GM23338 (cell line): ENCODE measurements around the gene MPP2. TPM values are rescaled to one million over a fixed set of nuclear protein-coding genes. Genes with fewer than 3 reads are reported as not detected.

Experiments
- ATAC-seq: fragments of 200-7000 bp; cut with Tn5 transposase; 3 replicates; pipeline ENCODE4 v1.9.1; 2020
- DNase-seq: peaks from one replicate; pipeline ENCODE4 v3.0.0-alpha.2; 2015; ENCODE audit warnings: low spot score
- H2AFZ ChIP-seq: fragments of 200-600 bp; sonication (generic); 2 replicates; pipeline ENCODE4 v1.8.0; 2016; ENCODE audit warnings: antibody characterized with exemption, mild to moderate bottlenecking, moderate library complexity
- H3F3A ChIP-seq: fragments of 200-600 bp; sonication (generic); replicated peaks from 2 replicates; pipeline ENCODE4 v1.8.0; 2017; ENCODE audit warnings: antibody characterized with exemption, mixed run types, low read depth
- H3K27ac ChIP-seq: fragments of 200-600 bp; sonication (generic); 2 replicates; pipeline ENCODE4 v1.6.1; 2016; ENCODE audit warnings: low read depth
- H3K27me3 ChIP-seq: fragments of 200-600 bp; sonication (generic); 2 replicates; pipeline ENCODE4 v1.8.0; 2016; ENCODE audit warnings: mild to moderate bottlenecking, mixed run types, moderate library complexity; ENCODE audit not compliant: insufficient read depth
- H3K36me3 ChIP-seq: fragments of 200-600 bp; sonication (generic); 2 replicates; pipeline ENCODE4 v1.8.0; 2016; ENCODE audit warnings: mild to moderate bottlenecking; ENCODE audit not compliant: insufficient read depth
- H3K4me1 ChIP-seq: fragments of 200-600 bp; sonication (generic); 2 replicates; pipeline ENCODE4 v1.8.0; 2016; ENCODE audit warnings: mild to moderate bottlenecking, moderate library complexity; ENCODE audit not compliant: insufficient read depth
- H3K4me2 ChIP-seq: fragments of 200-600 bp; sonication (generic); 2 replicates; pipeline ENCODE4 v1.7.1; 2017; ENCODE audit warnings: mixed run types
- H3K4me3 ChIP-seq: fragments of 200-600 bp; sonication (generic); 2 replicates; pipeline ENCODE4 v1.6.1; 2016; ENCODE audit warnings: mixed run types
- H3K79me2 ChIP-seq: fragments of 200-600 bp; sonication (generic); replicated peaks from 2 replicates; pipeline ENCODE4 v1.8.0; 2017; ENCODE audit warnings: mild to moderate bottlenecking; ENCODE audit not compliant: insufficient read depth
- H3K9me2 ChIP-seq: fragments of 200-600 bp; sonication (generic); 2 replicates; pipeline ENCODE4 v1.8.0; 2017; ENCODE audit not compliant: insufficient read depth
- H4K20me1 ChIP-seq: fragments of 200-600 bp; sonication (generic); replicated peaks from 2 replicates; pipeline ENCODE4 v1.8.0; 2017; ENCODE audit warnings: mild to moderate bottlenecking; ENCODE audit not compliant: insufficient read depth
- H3K27ac Mint-ChIP-seq: 2 replicates; pipeline ENCODE4 v1.8.0; 2020; ENCODE audit warnings: inconsistent platforms, mild to moderate bottlenecking, moderate library complexity, mixed read lengths
- H3K27me3 Mint-ChIP-seq: 3 replicates; pipeline ENCODE4 v1.8.0; 2022; ENCODE audit warnings: low read depth, mild to moderate bottlenecking, moderate library complexity, mixed read lengths, inconsistent platforms; ENCODE audit not compliant: insufficient read depth, poor library complexity
- H3K36me3 Mint-ChIP-seq: 3 replicates; pipeline ENCODE4 v1.8.0; 2021; ENCODE audit warnings: low read depth, mild to moderate bottlenecking, inconsistent platforms, moderate library complexity, mixed read lengths
- H3K4me1 Mint-ChIP-seq: 3 replicates; pipeline ENCODE4 v1.8.0; 2020; ENCODE audit warnings: mild to moderate bottlenecking, inconsistent platforms, mixed read lengths
- H3K4me3 Mint-ChIP-seq: 3 replicates; pipeline ENCODE4 v1.8.0; 2021; ENCODE audit warnings: moderate library complexity, mild to moderate bottlenecking, inconsistent platforms, mixed read lengths
- H3K9me3 Mint-ChIP-seq: 3 replicates; pipeline ENCODE4 v1.8.0; 2020; ENCODE audit warnings: moderate library complexity, mild to moderate bottlenecking, inconsistent platforms, mixed read lengths
- CTCF ChIP-seq, 2 experiments: fragments of 200-600 bp in 1 of 2; sonication (generic) in 1 of 2; conservative IDR thresholded peaks; 2 replicates each; pipeline versions ENCODE4 v1.5.1 to v1.6.1; 2016 to 2017; ENCODE audit warnings: antibody characterized with exemption in 2 of 2, low read depth in 2 of 2, mild to moderate bottlenecking in 2 of 2, moderate library complexity in 1 of 2
- polyA plus RNA-seq: library from polyadenylated mRNA; unstranded; fragments of >200 nt; fragmentation: Nextera tagmentation; extraction: Ambion mirVana; gene quantifications from 2 replicates; pipeline ENCODE4 v1.2.1, GENCODE V29; 2016
- total RNA-seq: library from RNA; depleted of rRNA; stranded (reverse); fragments of >200 nt; shearing (Covaris generic); gene quantifications from 2 replicates; pipeline ENCODE4 v1.2.3, GENCODE V29; 2014
- TF ChIP-seq, protein P1 (sequence below): fragments of 250-450 bp; sonication (Bioruptor Pico); IDR thresholded peaks from 2 replicates; pipeline ENCODE4 v1.5.0; 2020; ENCODE audit warnings: mild to moderate bottlenecking, moderate library complexity
- TF ChIP-seq, protein P2 (sequence below): IDR thresholded peaks from one replicate; pipeline ENCODE4 v1.6.1; 2018; ENCODE audit warnings: antibody characterized with exemption; ENCODE audit not compliant: unreplicated experiment

MPP2 gene
- total and polyA plus RNA-seq, 2 experiments from 2014 or later: 7.8 to 20.7 TPM

DNA sequence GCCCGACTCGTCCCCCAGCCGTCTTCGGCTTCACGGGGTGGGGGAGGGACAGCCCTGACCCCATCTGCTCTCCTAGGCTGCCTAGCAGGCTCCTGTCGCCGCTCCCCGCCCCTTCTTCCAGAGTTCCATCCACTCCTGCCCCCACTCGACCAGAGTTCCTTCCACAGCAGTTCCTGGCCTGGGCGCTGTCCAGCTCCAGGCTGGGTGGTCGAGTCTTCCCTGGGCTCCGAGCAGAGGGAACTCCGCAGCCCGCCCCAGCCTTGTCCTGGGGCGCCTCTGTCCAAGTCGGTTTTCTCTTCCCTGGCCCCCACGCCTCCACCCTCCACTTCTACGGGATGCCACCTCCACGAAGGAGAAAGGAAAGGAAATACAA, 45.0 kb upstream of the MPP2 start:
- Histone ChIP-seq H3F3A (no peaks in the 10 kb centered on the region), H4K20me1 (no peaks in the 10 kb centered on the region), H3K79me2 (no peaks in the 10 kb centered on the region), H3K36me3 (no peaks in the 10 kb centered on the region), H3K27me3 (peaks cover 36% of the 10 kb centered on the region), H3K27ac (no peak overlapping the region), H3K4me3 (peak overlapping the region; percentile 91), H3K4me1 (peaks cover 5% of the 10 kb centered on the region; the same call in 1 of the 2 replicates), H2AFZ (peak overlapping the region; percentile 98), H3K9me2 (no peaks in the 10 kb centered on the region), H3K4me2 (peak overlapping the region; percentile 98)
- TF ChIP-seq CTCF (conservative IDR thresholded peaks at IDR 0.05; ENCODE audit: low read depth in 2 of 2): 0 out of 4 replicates have a peak, but pooled peaks of 1 of the 2 experiments have one; percentile 2
- TF ChIP-seq, protein P1, sequence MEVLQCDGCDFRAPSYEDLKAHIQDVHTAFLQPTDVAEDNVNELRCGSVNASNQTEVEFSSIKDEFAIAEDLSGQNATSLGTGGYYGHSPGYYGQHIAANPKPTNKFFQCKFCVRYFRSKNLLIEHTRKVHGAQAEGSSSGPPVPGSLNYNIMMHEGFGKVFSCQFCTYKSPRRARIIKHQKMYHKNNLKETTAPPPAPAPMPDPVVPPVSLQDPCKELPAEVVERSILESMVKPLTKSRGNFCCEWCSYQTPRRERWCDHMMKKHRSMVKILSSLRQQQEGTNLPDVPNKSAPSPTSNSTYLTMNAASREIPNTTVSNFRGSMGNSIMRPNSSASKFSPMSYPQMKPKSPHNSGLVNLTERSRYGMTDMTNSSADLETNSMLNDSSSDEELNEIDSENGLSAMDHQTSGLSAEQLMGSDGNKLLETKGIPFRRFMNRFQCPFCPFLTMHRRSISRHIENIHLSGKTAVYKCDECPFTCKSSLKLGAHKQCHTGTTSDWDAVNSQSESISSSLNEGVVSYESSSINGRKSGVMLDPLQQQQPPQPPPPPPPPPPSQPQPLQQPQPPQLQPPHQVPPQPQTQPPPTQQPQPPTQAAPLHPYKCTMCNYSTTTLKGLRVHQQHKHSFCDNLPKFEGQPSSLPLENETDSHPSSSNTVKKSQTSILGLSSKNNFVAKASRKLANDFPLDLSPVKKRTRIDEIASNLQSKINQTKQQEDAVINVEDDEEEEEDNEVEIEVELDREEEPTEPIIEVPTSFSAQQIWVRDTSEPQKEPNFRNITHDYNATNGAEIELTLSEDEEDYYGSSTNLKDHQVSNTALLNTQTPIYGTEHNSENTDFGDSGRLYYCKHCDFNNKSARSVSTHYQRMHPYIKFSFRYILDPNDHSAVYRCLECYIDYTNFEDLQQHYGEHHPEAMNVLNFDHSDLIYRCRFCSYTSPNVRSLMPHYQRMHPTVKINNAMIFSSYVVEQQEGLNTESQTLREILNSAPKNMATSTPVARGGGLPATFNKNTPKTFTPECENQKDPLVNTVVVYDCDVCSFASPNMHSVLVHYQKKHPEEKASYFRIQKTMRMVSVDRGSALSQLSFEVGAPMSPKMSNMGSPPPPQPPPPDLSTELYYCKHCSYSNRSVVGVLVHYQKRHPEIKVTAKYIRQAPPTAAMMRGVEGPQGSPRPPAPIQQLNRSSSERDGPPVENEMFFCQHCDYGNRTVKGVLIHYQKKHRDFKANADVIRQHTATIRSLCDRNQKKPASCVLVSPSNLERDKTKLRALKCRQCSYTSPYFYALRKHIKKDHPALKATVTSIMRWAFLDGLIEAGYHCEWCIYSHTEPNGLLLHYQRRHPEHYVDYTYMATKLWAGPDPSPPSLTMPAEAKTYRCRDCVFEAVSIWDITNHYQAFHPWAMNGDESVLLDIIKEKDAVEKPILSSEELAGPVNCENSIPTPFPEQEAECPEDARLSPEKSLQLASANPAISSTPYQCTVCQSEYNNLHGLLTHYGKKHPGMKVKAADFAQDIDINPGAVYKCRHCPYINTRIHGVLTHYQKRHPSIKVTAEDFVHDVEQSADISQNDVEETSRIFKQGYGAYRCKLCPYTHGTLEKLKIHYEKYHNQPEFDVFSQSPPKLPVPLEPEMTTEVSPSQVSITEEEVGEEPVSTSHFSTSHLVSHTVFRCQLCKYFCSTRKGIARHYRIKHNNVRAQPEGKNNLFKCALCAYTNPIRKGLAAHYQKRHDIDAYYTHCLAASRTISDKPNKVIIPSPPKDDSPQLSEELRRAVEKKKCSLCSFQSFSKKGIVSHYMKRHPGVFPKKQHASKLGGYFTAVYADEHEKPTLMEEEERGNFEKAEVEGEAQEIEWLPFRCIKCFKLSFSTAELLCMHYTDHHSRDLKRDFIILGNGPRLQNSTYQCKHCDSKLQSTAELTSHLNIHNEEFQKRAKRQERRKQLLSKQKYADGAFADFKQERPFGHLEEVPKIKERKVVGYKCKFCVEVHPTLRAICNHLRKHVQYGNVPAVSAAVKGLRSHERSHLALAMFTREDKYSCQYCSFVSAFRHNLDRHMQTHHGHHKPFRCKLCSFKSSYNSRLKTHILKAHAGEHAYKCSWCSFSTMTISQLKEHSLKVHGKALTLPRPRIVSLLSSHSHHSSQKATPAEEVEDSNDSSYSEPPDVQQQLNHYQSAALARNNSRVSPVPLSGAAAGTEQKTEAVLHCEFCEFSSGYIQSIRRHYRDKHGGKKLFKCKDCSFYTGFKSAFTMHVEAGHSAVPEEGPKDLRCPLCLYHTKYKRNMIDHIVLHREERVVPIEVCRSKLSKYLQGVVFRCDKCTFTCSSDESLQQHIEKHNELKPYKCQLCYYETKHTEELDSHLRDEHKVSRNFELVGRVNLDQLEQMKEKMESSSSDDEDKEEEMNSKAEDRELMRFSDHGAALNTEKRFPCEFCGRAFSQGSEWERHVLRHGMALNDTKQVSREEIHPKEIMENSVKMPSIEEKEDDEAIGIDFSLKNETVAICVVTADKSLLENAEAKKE: no peak
- TF ChIP-seq, protein P2, sequence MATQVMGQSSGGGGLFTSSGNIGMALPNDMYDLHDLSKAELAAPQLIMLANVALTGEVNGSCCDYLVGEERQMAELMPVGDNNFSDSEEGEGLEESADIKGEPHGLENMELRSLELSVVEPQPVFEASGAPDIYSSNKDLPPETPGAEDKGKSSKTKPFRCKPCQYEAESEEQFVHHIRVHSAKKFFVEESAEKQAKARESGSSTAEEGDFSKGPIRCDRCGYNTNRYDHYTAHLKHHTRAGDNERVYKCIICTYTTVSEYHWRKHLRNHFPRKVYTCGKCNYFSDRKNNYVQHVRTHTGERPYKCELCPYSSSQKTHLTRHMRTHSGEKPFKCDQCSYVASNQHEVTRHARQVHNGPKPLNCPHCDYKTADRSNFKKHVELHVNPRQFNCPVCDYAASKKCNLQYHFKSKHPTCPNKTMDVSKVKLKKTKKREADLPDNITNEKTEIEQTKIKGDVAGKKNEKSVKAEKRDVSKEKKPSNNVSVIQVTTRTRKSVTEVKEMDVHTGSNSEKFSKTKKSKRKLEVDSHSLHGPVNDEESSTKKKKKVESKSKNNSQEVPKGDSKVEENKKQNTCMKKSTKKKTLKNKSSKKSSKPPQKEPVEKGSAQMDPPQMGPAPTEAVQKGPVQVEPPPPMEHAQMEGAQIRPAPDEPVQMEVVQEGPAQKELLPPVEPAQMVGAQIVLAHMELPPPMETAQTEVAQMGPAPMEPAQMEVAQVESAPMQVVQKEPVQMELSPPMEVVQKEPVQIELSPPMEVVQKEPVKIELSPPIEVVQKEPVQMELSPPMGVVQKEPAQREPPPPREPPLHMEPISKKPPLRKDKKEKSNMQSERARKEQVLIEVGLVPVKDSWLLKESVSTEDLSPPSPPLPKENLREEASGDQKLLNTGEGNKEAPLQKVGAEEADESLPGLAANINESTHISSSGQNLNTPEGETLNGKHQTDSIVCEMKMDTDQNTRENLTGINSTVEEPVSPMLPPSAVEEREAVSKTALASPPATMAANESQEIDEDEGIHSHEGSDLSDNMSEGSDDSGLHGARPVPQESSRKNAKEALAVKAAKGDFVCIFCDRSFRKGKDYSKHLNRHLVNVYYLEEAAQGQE: peak; percentile 64
- peaks cover 11% of the 10 kb centered on the region; the same call in 2 of the 3 replicates for H3K4me1 Mint-ChIP-seq
- no peaks in the 10 kb centered on the region for H3K9me3 Mint-ChIP-seq
- no peak overlapping the region for H3K27ac Mint-ChIP-seq
- H3K36me3 Mint-ChIP-seq: no peaks in the 10 kb centered on the region
- DNase-seq (peak; percentile 54), ATAC-seq (peak; percentile 44)
- peaks cover 29% of the 10 kb centered on the region for H3K27me3 Mint-ChIP-seq
- H3K4me3 Mint-ChIP-seq: peak overlapping the region; percentile 92
